ENCODE results near the gene POU2AF2. TPM values are rescaled to one million over a fixed set of nuclear protein-coding genes. Genes with fewer than 3 reads are reported as not detected.

Gene POU2AF2, protein sequence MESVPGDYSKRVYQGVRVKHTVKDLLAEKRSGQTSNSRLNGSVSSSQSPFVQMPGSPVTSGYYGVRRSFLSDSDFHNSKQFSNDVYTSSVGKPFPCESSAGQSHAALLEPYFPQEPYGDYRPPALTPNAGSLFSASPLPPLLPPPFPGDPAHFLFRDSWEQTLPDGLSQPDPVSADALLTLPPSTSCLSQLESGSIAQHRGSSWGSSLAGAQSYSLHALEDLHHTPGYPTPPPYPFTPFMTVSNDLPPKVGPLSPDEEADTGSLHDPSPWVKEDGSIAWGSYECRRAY
- not detected in 2 replicates for total RNA-seq

DNA sequence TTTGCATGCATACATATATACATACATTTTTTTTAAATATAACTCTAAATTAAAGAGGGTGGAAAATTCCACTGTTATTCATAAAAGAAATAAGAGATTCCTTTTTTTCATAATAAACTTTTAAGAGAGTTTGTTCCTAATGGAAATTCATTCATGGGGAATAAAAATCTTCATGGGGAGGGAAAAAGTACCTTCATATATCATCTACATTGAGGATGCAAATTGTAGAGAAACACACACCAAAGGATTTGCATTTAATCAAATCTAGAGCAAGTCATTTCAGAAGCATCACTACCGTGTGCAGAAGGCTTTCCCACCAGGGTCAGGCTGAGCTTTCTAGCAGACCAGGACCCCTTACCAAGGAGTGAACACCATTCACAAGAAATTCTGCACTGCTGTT lies at the start of gene POU2AF2:
TSS of gene POU2AF2 (plus strand) at position 301 of the 400 bp plus-strand sequence. CDS start 129 bp downstream, outside the sequence.

DNA sequence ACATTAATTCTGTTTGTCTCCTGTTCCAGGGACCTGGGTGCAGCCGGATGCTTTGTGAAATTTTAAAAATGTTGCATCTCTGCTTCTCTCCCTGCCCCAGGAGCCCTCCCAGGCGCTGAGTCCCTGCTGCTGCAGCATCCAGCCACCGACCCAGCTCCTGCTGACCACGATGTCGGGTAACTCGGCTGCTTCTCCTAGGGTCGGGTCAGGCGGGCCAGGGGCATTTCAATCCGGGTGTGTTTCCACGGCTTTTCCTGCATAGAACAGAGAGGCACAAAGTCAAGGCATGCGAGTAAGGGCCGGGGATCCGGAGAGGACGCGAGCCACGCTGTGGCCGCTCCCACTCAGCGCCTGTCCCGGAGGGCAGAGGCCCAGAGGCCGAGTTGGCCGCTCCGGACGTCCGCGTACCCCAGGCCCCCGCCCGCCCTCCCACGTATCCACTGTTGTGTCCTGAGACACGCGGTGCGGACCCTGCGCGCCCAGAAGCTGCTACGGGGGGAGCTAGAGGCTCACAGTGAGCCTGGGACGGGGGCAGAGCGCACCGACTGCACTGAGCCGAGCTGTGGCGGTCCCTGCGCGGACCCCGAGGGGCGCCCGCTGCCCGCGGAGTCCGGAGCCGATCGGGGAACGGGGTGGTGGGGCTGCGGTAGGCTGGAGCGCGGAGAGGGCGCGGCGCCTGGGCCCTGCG lies 53.0 kb downstream of the POU2AF2 start, which contains the start of gene POU2AF3:
TSS of gene POU2AF3 (plus strand) at position 134 of the 688 bp plus-strand sequence. CDS start at position 170, 36 bp downstream.

Other genes starting within 250 kb of the POU2AF2 start
- not detected in 2 replicates for gene POU2AF3, start 52.8 kb downstream of the POU2AF2 start, total RNA-seq
- not detected in 2 replicates for gene POU2AF1, start 133.6 kb downstream of the POU2AF2 start, total RNA-seq